HG03432 (cell line): ENCODE measurements around the gene OGFOD2.

Experiments
- ATAC-seq: cut with Tn5 transposase; IDR thresholded peaks from one replicate; pipeline ENCODE4 v1.9.1; 2021; ENCODE audit warnings: mild to moderate bottlenecking, moderate library complexity; ENCODE audit not compliant: unreplicated experiment

Gene OGFOD2

GRCh38 chr12:122975790-122976647 is 975 bp downstream of the OGFOD2 start:
- no peak for ATAC-seq

GRCh38 chr12:122976648-122976975 is 1.6 kb downstream of the OGFOD2 start:
- ATAC-seq, result no peak

DNA sequence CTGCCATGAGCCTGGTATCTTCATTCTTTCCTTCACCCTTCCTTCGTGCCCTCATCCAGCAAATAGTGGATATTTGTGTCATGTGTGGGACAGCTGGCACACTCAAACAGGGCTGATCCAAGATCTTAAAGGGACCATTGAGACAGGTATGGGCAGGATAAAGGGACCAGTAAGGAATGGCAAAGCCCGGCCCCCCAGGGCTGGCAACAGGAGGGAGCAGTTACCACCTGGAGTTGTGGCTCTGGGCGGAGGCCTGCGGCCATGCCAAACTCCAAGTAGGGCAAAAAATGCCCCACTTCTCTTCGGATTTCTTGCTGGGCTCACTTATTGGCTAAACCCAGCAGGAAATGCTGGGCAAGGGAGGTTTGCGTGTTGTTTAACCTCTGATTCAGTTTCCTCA is 2.1 kb downstream of the OGFOD2 start:
- ATAC-seq, result no peak

GRCh38 chr12:122977655-122978392 is 2.8 kb downstream of the OGFOD2 start:
- no peak for ATAC-seq

DNA sequence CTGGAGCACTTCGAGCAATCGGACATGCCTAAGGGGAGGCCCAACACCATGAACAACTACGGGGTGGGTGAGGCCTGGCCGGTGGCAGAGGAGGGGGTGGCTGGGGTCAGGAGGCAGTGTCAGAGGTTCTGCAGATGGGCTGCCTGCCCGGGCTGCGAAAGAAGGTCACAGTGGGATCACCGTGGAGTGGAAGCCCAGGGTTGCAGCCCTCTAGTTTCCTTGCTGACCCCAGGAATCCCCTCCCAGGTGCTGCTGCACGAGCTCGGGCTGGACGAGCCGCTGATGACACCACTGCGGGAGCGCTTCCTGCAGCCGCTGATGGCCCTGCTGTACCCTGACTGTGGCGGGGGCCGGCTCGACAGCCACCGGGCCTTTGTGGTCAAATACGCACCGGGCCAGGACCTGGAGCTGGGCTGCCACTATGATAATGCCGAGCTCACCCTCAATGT is 3.5 kb downstream of the OGFOD2 start:
- ATAC-seq, result no peak

GRCh38 chr12:122979001-122979907 is 4.2 kb downstream of the OGFOD2 start:
- no peak for ATAC-seq

GRCh38 chr12:122979908-122980182 is 4.8 kb downstream of the OGFOD2 start:
- no peak for ATAC-seq

GRCh38 chr12:122980183-122981035 is 5.4 kb downstream of the OGFOD2 start, which contains the start of gene ARL6IP4:
ARL6IP4 (plus strand) TSS chr12:122980681; CDS start chr12:122981140, 459 bp downstream.
- peak; percentile 71 for ATAC-seq

GRCh38 chr12:122981036-122981471 is 6.0 kb downstream of the OGFOD2 start:
- ATAC-seq, result peak; percentile 19

DNA sequence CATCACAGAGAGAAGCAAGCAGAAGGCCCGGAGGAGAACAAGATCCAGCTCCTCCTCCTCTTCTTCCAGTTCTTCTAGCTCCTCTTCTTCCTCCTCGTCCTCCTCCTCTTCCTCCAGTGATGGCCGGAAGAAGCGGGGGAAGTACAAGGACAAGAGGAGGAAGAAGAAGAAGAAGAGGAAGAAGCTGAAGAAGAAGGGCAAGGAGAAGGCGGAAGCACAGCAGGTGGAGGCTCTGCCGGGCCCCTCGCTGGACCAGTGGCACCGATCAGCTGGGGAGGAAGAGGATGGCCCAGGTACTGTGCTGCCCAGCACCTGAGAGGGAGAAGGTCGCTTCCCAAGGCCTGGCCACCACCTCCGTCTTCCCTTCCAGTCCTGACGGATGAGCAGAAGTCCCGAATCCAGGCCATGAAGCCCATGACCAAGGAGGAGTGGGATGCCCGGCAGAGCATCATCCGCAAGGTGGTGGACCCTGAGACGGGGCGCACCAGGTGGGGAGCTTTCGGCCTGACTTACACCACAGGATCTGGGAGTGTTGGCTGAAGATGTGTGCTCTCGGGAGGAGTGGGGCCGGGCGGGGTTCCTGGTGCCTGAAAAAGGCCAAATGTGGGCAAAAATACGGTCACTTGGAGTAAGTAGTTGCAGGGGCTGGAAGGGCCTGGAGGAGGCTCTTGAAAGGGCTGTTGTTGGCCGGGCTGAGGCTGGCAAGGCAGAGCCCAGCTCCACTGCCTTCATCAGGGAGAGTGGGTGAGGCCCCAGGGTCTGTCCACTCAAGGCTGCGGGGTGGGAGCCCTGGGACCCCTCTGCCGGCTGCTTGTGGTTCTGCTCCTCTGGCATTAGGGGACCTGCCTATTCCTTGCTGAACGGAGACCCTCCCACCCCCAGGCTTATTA is 6.8 kb downstream of the OGFOD2 start:
- ATAC-seq, result no peak

- ATAC-seq, result no peak
Observed at GRCh38 chr12:122982477-122982815, 7.4 kb downstream of the OGFOD2 start.

GRCh38 chr12:122982963-122983788 is 8.1 kb downstream of the OGFOD2 start:
- ATAC-seq, result no peak

GRCh38 chr12:122983789-122984515 is 8.9 kb downstream of the OGFOD2 start:
- ATAC-seq, result no peak

- no peak for ATAC-seq
Observed at GRCh38 chr12:122984612-122985337, 9.7 kb downstream of the OGFOD2 start.

- ATAC-seq, result no peak
Observed at GRCh38 chr12:122985338-122986257, 10.6 kb downstream of the OGFOD2 start.

- no peak for ATAC-seq
Observed at GRCh38 chr12:122986258-122986871, 11.3 kb downstream of the OGFOD2 start.
